HEK293 (cell line): Measurements from ENCODE around the gene EIF4G1.

Experiments
- CTCF ChIA-PET: fragments of 350-600 bp; formaldehyde crosslinking; extraction: SDS; loops from one replicate; lab custom pipeline; 2021; ENCODE audit warnings: antibody characterized with exemption; lab: Yijun Ruan, JAX
- POLR2A ChIA-PET: fragments of 300-600 bp; formaldehyde crosslinking; extraction: SDS; loops from one replicate; lab custom pipeline; 2020; ENCODE audit warnings: antibody characterized with exemption, inconsistent platforms; lab: Yijun Ruan, JAX
- H3K27ac ChIP-seq: fragments of 200-500 bp; sonication (Bioruptor generic); 2 replicates; pipeline ENCODE4 v1.5.1; 2014; ENCODE audit warnings: low read depth, low read length, control low read depth, inconsistent platforms; ENCODE audit errors: extremely low read depth
- H3K36me3 ChIP-seq, 2 experiments: fragments of 200-500 bp in 1 of 2; sonication (Bioruptor generic) in 1 of 2; 1 replicate in 1 of 2; 2 replicates in 1 of 2; pipeline ENCODE4 v1.5.1; 2014 to 2017; ENCODE audit warnings: inconsistent platforms in 2 of 2, low read length in 2 of 2; ENCODE audit not compliant: control insufficient read depth in 2 of 2, insufficient read depth in 1 of 2
- H3K4me1 ChIP-seq: fragments of 200-500 bp; sonication (Bioruptor generic); 2 replicates; pipeline ENCODE4 v1.5.1; 2014; ENCODE audit warnings: mild to moderate bottlenecking, low read length, inconsistent platforms; ENCODE audit not compliant: control insufficient read depth, insufficient read depth
- H3K4me3 ChIP-seq: 2 replicates; pipeline ENCODE4 v1.5.1; 2011; ENCODE audit warnings: low read depth, mild to moderate bottlenecking, control low read depth, low read length, moderate library complexity
- H3K9me3 ChIP-seq: fragments of 200-500 bp; sonication (Bioruptor generic); 2 replicates; pipeline ENCODE4 v1.5.1; 2014; ENCODE audit warnings: low read depth, low read length, inconsistent platforms; ENCODE audit not compliant: control insufficient read depth, insufficient read depth
- GFI1B ChIP-seq: fragments of 450-650 bp; formaldehyde crosslinking; IDR thresholded peaks from 2 replicates; pipeline ENCODE4 v1.5.1; 2016; ENCODE audit warnings: missing biosample characterization, missing genetic modification characterization
- KLF16 ChIP-seq: fragments of 450-650 bp; formaldehyde crosslinking; IDR thresholded peaks from 2 replicates; pipeline ENCODE4 v1.5.1; 2017; ENCODE audit warnings: missing biosample characterization, missing genetic modification characterization
- SCRT2 ChIP-seq: fragments of 450-650 bp; formaldehyde crosslinking; IDR thresholded peaks from 2 replicates; pipeline ENCODE4 v1.5.1; 2016; ENCODE audit warnings: missing biosample characterization, missing genetic modification characterization
- ZEB2 ChIP-seq: fragments of 450-650 bp; formaldehyde crosslinking; IDR thresholded peaks from 2 replicates; pipeline ENCODE4 v1.5.1; 2016; ENCODE audit warnings: missing biosample characterization, missing genetic modification characterization
- ZNF114 ChIP-seq: fragments of 450-650 bp; formaldehyde crosslinking; IDR thresholded peaks from 2 replicates; pipeline ENCODE4 v1.5.0; 2017; ENCODE audit warnings: missing biosample characterization, missing genetic modification characterization
- ZNF140 ChIP-seq: fragments of 450-650 bp; formaldehyde crosslinking; IDR thresholded peaks from 2 replicates; pipeline ENCODE4 v1.5.1; 2016; ENCODE audit warnings: missing biosample characterization, missing genetic modification characterization
- ZNF155 ChIP-seq: fragments of 450-650 bp; formaldehyde crosslinking; IDR thresholded peaks from 2 replicates; pipeline ENCODE4 v1.5.1; 2016; ENCODE audit warnings: missing biosample characterization, missing genetic modification characterization
- ZNF157 ChIP-seq: fragments of 450-650 bp; formaldehyde crosslinking; IDR thresholded peaks from 2 replicates; pipeline ENCODE4 v1.5.1; 2016; ENCODE audit warnings: missing biosample characterization, missing genetic modification characterization
- ZNF24 ChIP-seq: fragments of 450-650 bp; formaldehyde crosslinking; IDR thresholded peaks from 2 replicates; pipeline ENCODE4 v1.5.1; 2016; ENCODE audit warnings: missing biosample characterization, missing genetic modification characterization
- ZNF248 ChIP-seq: fragments of 450-650 bp; formaldehyde crosslinking; IDR thresholded peaks from 2 replicates; pipeline ENCODE4 v1.5.1; 2017; ENCODE audit warnings: missing biosample characterization, missing genetic modification characterization
- ZNF274 ChIP-seq, 2 experiments: fragments of 200-500 bp in 1 of 2; fragments of 450-650 bp in 1 of 2; sonication (Bioruptor generic) in 1 of 2; formaldehyde crosslinking in 1 of 2; IDR thresholded peaks; 2 replicates each; pipeline versions ENCODE4 v1.5.1 to v1.6.1; 2014 to 2016; ENCODE audit warnings: borderline replicate concordance in 1 of 2, inconsistent platforms in 1 of 2, low read length in 1 of 2, missing biosample characterization in 1 of 2, missing genetic modification characterization in 1 of 2
- ZNF350 ChIP-seq: fragments of 450-650 bp; formaldehyde crosslinking; IDR thresholded peaks from 2 replicates; pipeline ENCODE4 v1.5.0; 2017; ENCODE audit warnings: missing biosample characterization, mild to moderate bottlenecking, missing genetic modification characterization
- ZNF354C ChIP-seq: fragments of 450-650 bp; formaldehyde crosslinking; IDR thresholded peaks from 2 replicates; pipeline ENCODE4 v1.5.1; 2016; ENCODE audit warnings: missing biosample characterization, missing genetic modification characterization, low read depth, borderline replicate concordance
- ZNF37A ChIP-seq: fragments of 450-650 bp; IDR thresholded peaks from 2 replicates; pipeline ENCODE4 v1.5.1; 2018; ENCODE audit warnings: missing biosample characterization, missing genetic modification characterization
- ZNF473 ChIP-seq: fragments of 450-650 bp; formaldehyde crosslinking; IDR thresholded peaks from 2 replicates; pipeline ENCODE4 v1.5.1; 2017; ENCODE audit warnings: missing biosample characterization, missing genetic modification characterization
- ZNF544 ChIP-seq: fragments of 450-650 bp; formaldehyde crosslinking; IDR thresholded peaks from 2 replicates; pipeline ENCODE4 v1.5.0; 2017; ENCODE audit warnings: missing biosample characterization, missing genetic modification characterization
- ZNF610 ChIP-seq: fragments of 450-650 bp; formaldehyde crosslinking; IDR thresholded peaks from 2 replicates; pipeline ENCODE4 v1.5.1; 2016; ENCODE audit warnings: missing biosample characterization, missing genetic modification characterization, borderline replicate concordance
- ZNF670 ChIP-seq: fragments of 450-650 bp; formaldehyde crosslinking; IDR thresholded peaks from 2 replicates; pipeline ENCODE4 v1.5.1; 2016; ENCODE audit warnings: missing biosample characterization, missing genetic modification characterization, low read depth
- ZNF707 ChIP-seq: fragments of 450-650 bp; formaldehyde crosslinking; IDR thresholded peaks from 2 replicates; pipeline ENCODE4 v1.5.1; 2016; ENCODE audit warnings: missing biosample characterization, missing genetic modification characterization
- ZNF76 ChIP-seq: fragments of 450-650 bp; formaldehyde crosslinking; IDR thresholded peaks from 2 replicates; pipeline ENCODE4; 2016; ENCODE audit warnings: low read depth, missing biosample characterization, missing genetic modification characterization, borderline replicate concordance
- ZNF777 ChIP-seq: fragments of 450-650 bp; formaldehyde crosslinking; IDR thresholded peaks from 2 replicates; pipeline ENCODE4 v1.5.1; 2017; ENCODE audit warnings: missing biosample characterization, missing genetic modification characterization, borderline replicate concordance
- ZSCAN5A ChIP-seq: fragments of 450-650 bp; formaldehyde crosslinking; IDR thresholded peaks from 2 replicates; pipeline ENCODE4 v1.5.1; 2016; ENCODE audit warnings: missing biosample characterization, missing genetic modification characterization
- TF ChIP-seq, protein P1 (sequence below): fragments of 450-650 bp; formaldehyde crosslinking; IDR thresholded peaks from 2 replicates; pipeline ENCODE4 v1.5.1; 2016; ENCODE audit warnings: missing biosample characterization, missing genetic modification characterization

EIF4G1 gene

DNA sequence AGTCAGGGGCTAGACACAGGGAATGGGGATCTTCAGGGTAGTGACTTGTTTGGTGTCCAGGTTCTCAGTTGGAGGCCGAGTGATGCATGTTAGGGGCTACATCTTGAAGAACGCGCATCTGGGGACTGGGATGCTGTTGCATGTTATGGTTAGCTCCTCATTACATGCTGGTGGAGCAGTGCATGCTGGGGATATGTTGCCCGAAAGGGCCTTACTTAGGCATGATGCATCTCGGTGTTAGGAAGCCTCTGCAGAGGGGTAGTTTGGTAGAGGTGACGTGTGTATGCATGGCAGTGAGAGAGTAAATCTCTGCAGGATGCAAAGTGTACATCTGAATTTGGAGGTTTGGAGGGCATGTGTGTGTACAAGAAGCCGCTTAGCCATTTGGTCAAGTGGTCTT, 2.4 kb downstream of the EIF4G1 start:
- Histone ChIP-seq H3K4me1 (peaks cover 4% of the 10 kb centered on the region; the same call in 1 of the 2 replicates), H3K36me3 (peaks cover 16 to 67% of the 10 kb centered on the region in 2 experiments), H3K4me3 (peak overlapping the region; percentile 96), H3K9me3 (no peaks in the 10 kb centered on the region), H3K27ac (peak overlapping the region; percentile 48; the same call in 1 of the 2 replicates)
- TF ChIP-seq ZSCAN5A (tag by site-specific recombination), result no peak
- no peak for TF ChIP-seq ZNF670
- TF ChIP-seq, protein P1, sequence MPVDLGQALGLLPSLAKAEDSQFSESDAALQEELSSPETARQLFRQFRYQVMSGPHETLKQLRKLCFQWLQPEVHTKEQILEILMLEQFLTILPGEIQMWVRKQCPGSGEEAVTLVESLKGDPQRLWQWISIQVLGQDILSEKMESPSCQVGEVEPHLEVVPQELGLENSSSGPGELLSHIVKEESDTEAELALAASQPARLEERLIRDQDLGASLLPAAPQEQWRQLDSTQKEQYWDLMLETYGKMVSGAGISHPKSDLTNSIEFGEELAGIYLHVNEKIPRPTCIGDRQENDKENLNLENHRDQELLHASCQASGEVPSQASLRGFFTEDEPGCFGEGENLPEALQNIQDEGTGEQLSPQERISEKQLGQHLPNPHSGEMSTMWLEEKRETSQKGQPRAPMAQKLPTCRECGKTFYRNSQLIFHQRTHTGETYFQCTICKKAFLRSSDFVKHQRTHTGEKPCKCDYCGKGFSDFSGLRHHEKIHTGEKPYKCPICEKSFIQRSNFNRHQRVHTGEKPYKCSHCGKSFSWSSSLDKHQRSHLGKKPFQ (tag by site-specific recombination), result no peak
- TF ChIP-seq ZNF76 (tag by site-specific recombination), result peak; percentile 61
- TF ChIP-seq ZNF544 (tag by site-specific recombination), result no peak
- TF ChIP-seq ZNF155 (tag by site-specific recombination), result no peak
- TF ChIP-seq ZNF157 (tag by site-specific recombination), result no peak
- TF ChIP-seq SCRT2 (tag by site-specific recombination), result 0 out of 2 replicates have a peak, but pooled peaks have one; percentile 22
- no peak for TF ChIP-seq ZNF140 (tag by site-specific recombination)
- POLR2A ChIA-PET, result interaction anchor here (0.9 kb wide), 1 partner anchor 9 kb away, joined by 3 read pairs; no protein-coding TSS in a partner anchor
- CTCF ChIA-PET, result interaction anchor here (1.4 kb wide), 1 partner anchor 11 kb away, joined by 3 read pairs; no protein-coding TSS in a partner anchor

- Histone ChIP-seq H3K9me3 (no peaks in the 10 kb centered on the region), H3K36me3 (peaks cover 16 to 71% of the 10 kb centered on the region in 2 experiments), H3K27ac (no peak overlapping the region), H3K4me1 (peaks cover 4% of the 10 kb centered on the region; the same call in 1 of the 2 replicates), H3K4me3 (no peak overlapping the region; the same call in 1 of the 2 replicates)
- CTCF ChIA-PET, result no interaction called here
- TF ChIP-seq ZNF350 (tag by site-specific recombination), result no peak
- TF ChIP-seq ZNF37A, result no peak
- TF ChIP-seq ZNF610, result no peak
- no peak for TF ChIP-seq GFI1B
- TF ChIP-seq KLF16, result no peak
- TF ChIP-seq ZNF274 (IDR thresholded peaks at IDR 0.05; ENCODE audit: low read length), result no peak
- TF ChIP-seq ZNF274 (tag by site-specific recombination; IDR thresholded peaks at IDR 0.05; ENCODE audit: borderline replicate concordance), result no peak
- no peak for TF ChIP-seq ZNF354C (tag by site-specific recombination)
- no peak for TF ChIP-seq ZNF248 (tag by site-specific recombination)
- no peak for TF ChIP-seq ZNF707 (tag by site-specific recombination)
- no peak for TF ChIP-seq ZNF114 (tag by site-specific recombination)
- no peak for TF ChIP-seq ZNF473
- no peak for TF ChIP-seq ZNF777
- TF ChIP-seq ZEB2 (tag by site-specific recombination), result no peak
- no peak for TF ChIP-seq ZNF24
- POLR2A ChIA-PET, result no interaction called here
These were observed 2.8 kb downstream of the EIF4G1 start for GRCh38 chr3:184317201-184317600.
